Right ventricle myocardium superior (tissue), 1 donor: ENCODE measurements around the gene RREB1. TPM values are rescaled to one million over a fixed set of nuclear protein-coding genes. Genes with fewer than 3 reads are reported as not detected.
A peak's percentile ranks its signal among the peaks of the same experiment; 100 is the strongest.

Experiments
- ATAC-seq: fragments of 200-7000 bp; cut with Tn5 transposase; one replicate; pipeline ENCODE4 v1.9.1; 2020; ENCODE audit warnings: mild to moderate bottlenecking; ENCODE audit not compliant: poor library complexity
- DNase-seq: peaks from one replicate; pipeline ENCODE4 v3.0.0-alpha.2; 2020
- intact Hi-C: fragments of 100-400 bp; cut with DNase I; formaldehyde crosslinking; loops from one replicate; pipeline ENCODE4 v1.11.2; 2022
- total RNA-seq: library from RNA; stranded (reverse); fragmentation: NEBNext Ultra II Directional; extraction: Animal tissue kit (Norgen Biotek cat#: 25700); gene quantifications from one replicate; pipeline ENCODE4 v1.2.1, GENCODE V29; 2021
- donor health status: DM: no; HTN: yes; CAD: no; lungs with severe emphysema.

Gene RREB1
- total RNA-seq, 1 donor from 2014 or later, result 34.2 TPM

GRCh38 chr6:7138046-7138531 is 30.3 kb downstream of the RREB1 start:
- intact Hi-C loops, result no loop called here
- DNase-seq (no peak), ATAC-seq (no peak)

DNA sequence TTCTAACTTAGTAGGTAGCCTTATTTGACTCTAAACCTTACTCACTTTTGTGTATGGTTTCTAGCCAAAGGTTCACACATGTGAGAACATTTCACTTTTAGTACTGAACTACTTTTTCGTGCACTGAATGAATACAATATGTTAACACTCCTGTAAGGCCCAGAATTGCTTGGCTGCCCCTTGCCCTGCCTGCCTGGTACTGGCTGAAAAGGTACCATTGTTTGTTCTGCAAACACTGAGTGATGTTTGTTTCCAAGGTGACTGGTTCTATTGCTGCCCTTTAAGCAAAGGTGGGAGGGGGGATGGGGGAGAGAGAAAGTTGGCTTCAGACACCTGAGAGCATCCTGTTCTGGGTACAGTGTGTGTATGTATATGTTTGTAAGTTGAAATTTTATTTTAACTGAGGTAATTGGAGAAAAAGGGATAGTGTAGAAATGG is 31.2 kb downstream of the RREB1 start:
- ATAC-seq (peak; percentile 45), DNase-seq (no peak)
- intact Hi-C loops, result no loop called here

DNA sequence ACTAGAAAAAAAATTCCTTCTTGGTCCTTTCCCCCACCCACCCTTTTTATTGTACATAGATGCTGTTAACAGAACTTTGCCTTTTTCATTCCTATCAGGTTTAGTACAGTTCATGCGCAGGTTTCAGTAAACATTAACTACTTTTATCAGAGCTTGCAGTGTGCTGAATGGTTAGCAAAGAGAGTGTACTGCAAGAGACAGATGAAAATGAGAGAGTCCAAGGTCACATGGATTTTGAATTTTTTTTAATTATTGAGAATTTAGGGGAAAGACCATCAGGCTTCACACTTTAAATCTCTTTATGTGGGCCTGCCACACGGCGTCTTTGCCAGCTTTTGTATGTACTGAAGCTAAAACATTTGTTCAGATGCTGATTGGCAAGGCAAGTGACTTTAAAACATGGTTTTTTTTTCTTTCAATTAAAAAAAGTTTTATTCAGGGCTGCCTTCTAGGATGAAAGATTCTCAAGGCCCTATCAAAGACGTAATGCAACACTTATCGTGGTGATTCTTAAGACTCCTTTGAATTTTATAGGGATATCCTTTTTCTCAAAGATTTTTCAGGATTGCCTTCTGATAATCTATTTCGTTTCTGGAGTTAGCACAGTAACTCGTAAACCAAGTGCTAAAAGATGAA is 32.2 kb downstream of the RREB1 start:
- ATAC-seq (no peak), DNase-seq (no peak)
- intact Hi-C loops, result no loop called here

- peak; percentile 93 for DNase-seq
- intact Hi-C loops, result no loop called here
- ATAC-seq, result peak; percentile 94
These were observed 33.0 kb downstream of the RREB1 start for GRCh38 chr6:7140631-7141378.

DNA sequence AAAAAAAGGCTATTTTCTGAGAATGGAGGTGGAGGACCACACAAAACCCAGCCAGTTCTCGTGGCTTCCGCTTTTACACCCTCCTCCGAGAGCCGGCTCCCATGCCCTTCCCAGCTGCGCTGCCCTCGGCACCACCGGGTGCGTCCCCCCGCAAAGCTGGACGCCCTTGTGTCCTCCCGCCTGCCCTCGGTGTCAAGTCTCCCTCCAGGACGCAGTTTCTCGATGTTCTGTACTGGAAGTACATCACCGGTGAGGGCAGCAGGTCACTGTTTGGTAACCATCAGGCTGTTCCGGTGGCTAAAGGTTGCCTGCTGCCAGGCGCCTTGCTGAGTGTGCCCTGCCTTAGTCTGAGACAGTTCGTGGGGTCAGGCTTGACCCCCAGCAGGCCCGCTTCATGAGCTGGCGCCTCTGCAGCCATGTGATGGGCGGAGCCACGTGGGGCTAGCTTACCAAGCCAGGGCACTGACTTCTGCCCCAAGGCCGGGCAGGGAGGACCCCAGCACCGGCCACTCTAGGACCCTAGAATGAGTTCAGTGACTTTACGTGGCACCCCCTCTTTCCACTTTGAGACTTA is 34.6 kb downstream of the RREB1 start:
- intact Hi-C loops, result no loop called here
- ATAC-seq (no peak), DNase-seq (no peak)

- DNase-seq (no peak), ATAC-seq (no peak)
- intact Hi-C loops, result no loop called here
These were observed 35.2 kb downstream of the RREB1 start for GRCh38 chr6:7142918-7143475.

DNA sequence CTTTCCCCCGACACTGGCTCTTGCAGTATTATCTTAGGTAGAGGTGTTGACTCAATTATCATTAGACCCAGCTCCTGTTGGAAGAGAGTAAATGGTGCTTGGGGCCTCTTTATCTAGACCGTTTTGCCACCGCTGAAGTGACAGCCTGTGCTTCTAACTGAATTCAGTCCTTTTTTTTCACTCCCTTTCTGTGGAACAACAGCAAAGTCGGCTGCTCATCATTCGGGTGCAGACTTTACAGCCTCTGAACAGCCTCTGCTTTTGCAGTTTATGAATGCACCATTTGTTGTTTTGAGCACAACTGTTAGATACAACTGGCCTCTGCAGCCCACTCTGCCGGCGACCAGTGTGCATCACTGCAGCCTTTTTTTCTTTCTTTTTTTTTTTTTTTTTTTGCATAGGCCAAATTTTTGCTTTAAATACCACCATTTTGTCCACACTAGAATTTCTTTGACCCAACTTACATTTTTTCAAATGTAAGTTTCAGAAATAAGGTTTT is 35.8 kb downstream of the RREB1 start:
- ATAC-seq (no peak), DNase-seq (no peak)
- intact Hi-C loops, result no loop called here

- no peak for DNase-seq
- intact Hi-C loops, result no loop called here
- no peak for ATAC-seq
These were observed 37.3 kb downstream of the RREB1 start for GRCh38 chr6:7144872-7145584.

GRCh38 chr6:7145585-7145884 is 37.8 kb downstream of the RREB1 start:
- ATAC-seq (no peak), DNase-seq (no peak)
- intact Hi-C loops, result no loop called here

DNA sequence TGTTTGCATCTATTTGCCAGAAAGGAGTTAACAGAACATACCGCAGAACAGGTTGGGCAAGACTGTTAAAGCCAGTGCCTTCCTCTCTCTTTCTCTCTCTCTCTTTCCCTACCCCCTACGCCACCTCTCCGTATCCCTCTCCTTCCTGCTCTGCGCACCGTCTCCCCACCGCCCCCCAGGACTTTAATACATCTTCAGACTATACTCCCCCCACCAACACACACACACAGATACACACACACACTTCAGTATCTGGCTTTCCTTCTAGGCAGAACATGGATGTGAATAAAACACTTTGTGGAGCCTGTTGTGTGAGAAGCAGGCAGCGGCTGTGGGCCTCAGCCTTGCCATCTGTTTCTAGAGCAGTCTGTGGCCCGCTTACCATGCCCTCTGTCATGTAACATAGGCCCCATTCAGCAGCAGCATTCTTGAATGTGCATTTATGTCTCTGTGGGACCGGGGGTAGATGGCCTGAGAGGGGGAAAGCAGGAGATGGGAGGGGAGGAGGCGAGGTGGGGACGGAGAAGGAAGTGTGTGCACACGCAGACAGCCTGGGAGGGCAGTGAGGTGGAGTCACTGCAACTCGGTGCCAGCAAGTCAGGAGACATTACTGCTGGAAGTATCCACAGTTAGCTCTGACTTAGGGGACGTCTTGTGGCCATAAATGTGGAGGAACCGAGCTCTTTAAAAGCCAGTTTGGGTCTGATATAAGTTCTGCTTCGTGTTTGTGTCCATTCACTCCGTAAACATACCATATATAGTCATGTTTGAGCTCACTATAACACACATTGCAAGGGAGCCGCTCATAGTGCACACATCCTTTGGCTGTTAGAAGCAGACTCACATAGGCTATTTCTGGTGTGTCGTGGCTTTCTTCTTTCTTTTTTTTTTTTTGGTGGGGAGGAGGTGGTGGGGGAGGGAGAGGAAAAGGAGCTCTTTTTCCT is 38.4 kb downstream of the RREB1 start:
- intact Hi-C loops, result no loop called here
- peak; percentile 56 for ATAC-seq
- peak; percentile 66 for DNase-seq

DNA sequence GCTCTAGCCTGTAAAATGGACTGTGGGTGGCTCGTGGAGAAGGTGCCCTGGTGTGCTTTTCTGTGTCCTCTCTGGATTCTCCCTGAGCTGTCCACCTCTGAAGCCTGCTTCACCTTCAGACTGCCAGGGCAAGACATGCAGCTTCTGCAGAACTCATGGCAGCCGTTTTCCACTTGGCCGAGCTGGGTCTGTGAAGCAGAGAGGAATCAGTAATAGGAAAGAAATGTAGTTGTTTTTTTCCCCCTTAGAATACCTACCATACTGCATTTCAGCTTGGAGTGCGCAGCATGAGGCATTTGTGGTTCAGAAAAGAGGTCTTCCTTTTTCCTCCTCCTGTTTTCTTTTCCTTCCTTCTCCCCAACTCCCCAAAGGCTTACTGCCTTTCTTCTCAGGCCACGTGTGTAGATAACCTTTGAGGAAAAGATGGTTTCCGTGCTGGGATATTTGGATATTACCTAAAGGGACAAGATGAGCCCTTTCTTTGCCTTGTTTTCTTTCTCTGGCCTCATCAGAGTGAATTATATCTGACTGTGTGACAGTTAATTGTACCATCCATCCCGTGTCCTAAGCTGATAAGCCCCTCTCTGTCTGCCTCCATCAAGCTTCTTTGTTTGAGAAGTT is 39.4 kb downstream of the RREB1 start:
- ATAC-seq (no peak), DNase-seq (no peak)
- intact Hi-C loops, result no loop called here

DNA sequence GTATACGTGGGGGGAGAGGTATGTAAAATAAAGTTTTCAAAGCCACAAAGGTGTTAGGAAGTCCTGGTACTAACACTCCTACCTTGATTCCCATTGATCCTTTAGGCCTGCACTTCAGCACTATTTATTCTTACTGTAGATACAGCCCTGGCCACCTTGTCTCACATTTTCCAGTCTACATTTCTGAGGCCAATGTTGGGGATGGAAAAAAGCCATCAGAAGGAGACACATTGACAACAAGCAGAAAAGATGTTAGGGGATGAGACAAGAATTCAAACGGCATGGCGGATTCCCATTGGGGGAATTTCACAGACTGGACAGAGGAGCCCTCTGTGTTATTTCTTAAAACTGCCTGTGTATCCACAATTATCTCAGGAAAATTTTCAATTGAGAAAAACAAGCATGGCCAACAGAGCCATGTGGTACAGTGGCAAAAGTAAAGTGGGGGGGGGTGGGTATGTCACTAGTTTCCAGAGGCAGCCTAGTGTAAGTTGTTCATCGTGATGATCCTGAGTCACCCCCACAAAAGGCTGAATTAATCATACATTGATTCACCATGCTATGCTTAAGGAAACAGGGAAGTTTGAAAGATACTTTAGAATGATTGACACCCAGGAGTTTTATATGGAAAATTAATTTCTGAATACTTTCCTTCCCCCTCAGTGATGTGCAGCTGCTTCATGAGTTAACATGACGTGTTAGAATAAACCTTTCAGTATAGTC is 40.5 kb downstream of the RREB1 start:
- DNase-seq, result no peak
- intact Hi-C loops, result no loop called here

GRCh38 chr6:7150381-7151064 is 42.8 kb downstream of the RREB1 start:
- ATAC-seq (no peak), DNase-seq (no peak)
- intact Hi-C loops, result no loop called here

More for the DNA sequence above, 40.5 kb downstream of the RREB1 start:
- no peak for ATAC-seq

DNA sequence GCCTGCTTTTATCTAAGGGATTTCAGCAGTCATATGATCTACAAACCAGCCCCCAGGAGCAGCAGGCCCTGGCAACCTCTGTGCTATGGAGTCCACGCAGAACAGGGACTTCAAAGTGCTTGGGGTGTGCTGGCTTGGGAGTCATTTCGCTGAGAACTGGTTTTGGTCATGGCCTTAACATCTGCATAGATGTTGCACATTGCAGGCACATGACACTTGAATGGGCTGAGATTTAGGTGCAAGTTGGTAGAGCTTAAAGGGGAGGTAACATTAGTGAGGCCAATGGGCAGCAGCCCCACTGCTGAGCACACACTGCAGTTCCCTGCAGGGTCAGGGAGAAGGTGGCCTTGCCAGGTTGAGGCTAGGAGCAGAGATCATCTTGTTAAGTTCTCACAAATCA is 43.6 kb downstream of the RREB1 start:
- no peak for DNase-seq
- intact Hi-C loops, result no loop called here
- ATAC-seq, result no peak

DNA sequence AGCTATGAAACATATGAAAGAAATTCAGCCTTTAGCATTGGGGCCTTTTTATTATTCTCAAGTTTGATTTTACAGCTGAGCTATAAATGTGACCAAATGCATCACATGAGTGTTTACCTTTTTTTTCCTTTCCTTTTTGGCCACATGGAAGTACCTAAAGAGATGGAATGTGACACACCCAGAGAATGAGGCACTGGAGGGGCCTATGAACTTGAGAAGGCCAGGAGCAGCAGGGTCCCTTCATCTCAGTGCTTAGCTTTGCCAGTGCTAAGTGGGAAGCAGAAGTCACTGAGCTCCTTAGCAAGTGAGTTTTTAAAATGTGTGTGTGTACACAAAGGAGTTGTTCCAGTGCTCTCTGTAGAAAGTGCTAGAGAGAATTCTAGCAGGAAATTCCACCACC is 44.7 kb downstream of the RREB1 start:
- DNase-seq (no peak), ATAC-seq (no peak)
- intact Hi-C loops, result no loop called here

DNA sequence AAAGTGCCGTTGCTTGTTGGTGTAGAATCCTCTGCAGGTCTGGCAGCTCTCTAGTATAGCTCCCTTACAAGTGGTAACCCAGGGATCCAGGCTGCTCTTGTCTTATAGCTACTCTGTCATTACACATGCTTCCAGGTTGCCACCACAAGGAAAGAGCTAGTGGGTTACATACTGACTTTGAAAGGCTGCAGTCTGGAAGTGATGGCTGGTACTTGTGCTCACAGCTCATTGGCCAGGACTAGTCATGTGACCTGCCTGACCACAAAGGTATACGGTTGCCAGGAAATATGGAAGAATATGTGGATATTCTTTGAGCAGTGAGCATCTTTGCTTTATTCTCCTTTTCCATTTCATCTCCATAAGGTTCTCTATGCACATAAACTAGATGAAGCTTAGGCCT is 46.0 kb downstream of the RREB1 start:
- no peak for ATAC-seq
- intact Hi-C loops, result no loop called here

More for the DNA sequence above, 46.0 kb downstream of the RREB1 start:
- no peak for DNase-seq
